Right ventricle myocardium inferior (tissue), 1 donor: ENCODE results near the gene MYLK4. TPM values are rescaled to one million over a fixed set of nuclear protein-coding genes. Genes with fewer than 3 reads are reported as not detected.

ENCODE experiments used
- ATAC-seq: fragments of 200-7000 bp; cut with Tn5 transposase; one replicate; pipeline ENCODE4 v1.9.1; 2020; ENCODE audit warnings: mild to moderate bottlenecking, moderate library complexity
- DNase-seq: peaks from one replicate; pipeline ENCODE4 v3.0.0; 2021; ENCODE audit errors: missing footprints
- intact Hi-C: fragments of 100-400 bp; cut with DNase I; formaldehyde crosslinking; loops from one replicate; pipeline ENCODE4 v1.11.0; 2022
- total RNA-seq: library from RNA; stranded (reverse); fragmentation: NEBNext Ultra II Directional; extraction: Animal tissue kit (Norgen Biotek cat#: 25700); gene quantifications from one replicate; pipeline ENCODE4 v1.2.1, GENCODE V29; 2021
- donor health status: DM: no; HTN: yes; CAD: no; lungs with severe emphysema.

MYLK4 gene
- total RNA-seq, 1 donor from 2014 or later, result 2.0 TPM

- peak; percentile 83 for ATAC-seq
- DNase-seq, result peak; percentile 78
- intact Hi-C loops, result loop anchor here (10.0 kb wide), 1 partner anchor 1149 kb away; no protein-coding TSS in a partner anchor
Measured at GRCh38 chr6:2744209-2744771, 6.4 kb downstream of the MYLK4 start.

- DNase-seq (peak; percentile 42), ATAC-seq (peak; percentile 53)
- intact Hi-C loops, result loop anchor here (10.0 kb wide), 1 partner anchor 1149 kb away; no protein-coding TSS in a partner anchor
Measured at GRCh38 chr6:2743280-2744208, 7.2 kb downstream of the MYLK4 start.

DNA sequence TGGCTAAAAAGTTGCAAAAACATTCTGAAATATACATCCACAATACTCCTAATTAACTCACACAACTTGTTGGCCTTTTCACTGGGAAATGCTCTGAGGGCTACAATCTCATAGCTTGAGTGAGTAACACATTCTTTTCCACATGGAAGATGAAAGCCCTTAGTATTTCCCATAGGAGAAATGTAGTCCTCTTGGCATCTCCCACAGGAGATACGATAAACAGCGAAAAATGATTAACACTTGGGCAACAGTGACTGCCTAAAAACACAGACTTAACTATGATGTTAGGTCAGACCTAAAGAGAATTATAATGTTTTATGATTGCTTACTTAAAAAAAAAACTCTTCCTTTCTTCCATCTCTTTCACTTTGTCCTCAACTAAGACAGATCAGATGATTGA lies 9.0 kb downstream of the MYLK4 start:
- DNase-seq, result no peak
- intact Hi-C loops, result loop anchor here (10.0 kb wide), 1 partner anchor 1147 kb away; no protein-coding TSS in a partner anchor

GRCh38 chr6:2740581-2740980 lies 10.1 kb downstream of the MYLK4 start:
- no peak for ATAC-seq
- no peak for DNase-seq
- intact Hi-C loops, result loop anchor here (10.0 kb wide), 1 partner anchor 1146 kb away; no protein-coding TSS in a partner anchor

More for the DNA sequence above, 9.0 kb downstream of the MYLK4 start:
- ATAC-seq, result no peak

DNA sequence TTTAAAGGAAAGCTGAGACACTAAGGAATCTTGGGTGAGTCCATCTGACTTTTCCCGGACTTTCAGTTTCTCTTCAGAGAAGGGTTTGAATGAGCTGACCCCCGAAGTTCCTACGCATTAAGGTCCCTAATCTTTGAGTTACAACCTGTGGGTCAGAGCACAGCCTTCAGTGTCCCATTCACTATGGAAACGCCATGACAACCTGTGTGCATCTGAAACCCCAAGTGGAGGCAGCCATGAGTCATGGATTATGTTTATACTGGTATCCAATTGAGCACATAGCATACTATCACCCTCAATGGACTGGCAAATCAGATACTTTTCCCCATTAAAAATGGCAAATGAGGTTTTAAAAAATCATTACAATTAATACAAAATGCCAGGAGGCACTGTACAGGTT lies 11.4 kb downstream of the MYLK4 start:
- DNase-seq (no peak), ATAC-seq (no peak)
- intact Hi-C loops, result no loop called here

- DNase-seq (no peak), ATAC-seq (no peak)
- intact Hi-C loops, result no loop called here
Measured at GRCh38 chr6:2738373-2738979, 12.2 kb downstream of the MYLK4 start.

- no peak for ATAC-seq
- intact Hi-C loops, result no loop called here
- DNase-seq, result no peak
Measured at GRCh38 chr6:2737885-2738284, 12.8 kb downstream of the MYLK4 start.

- intact Hi-C loops, result no loop called here
- ATAC-seq, result no peak
Measured at GRCh38 chr6:2734488-2735166, 16.1 kb downstream of the MYLK4 start.

GRCh38 chr6:2733736-2734480 lies 16.8 kb downstream of the MYLK4 start:
- intact Hi-C loops, result no loop called here
- ATAC-seq, result peak; percentile 85
- DNase-seq, result peak; percentile 68

More at GRCh38 chr6:2734488-2735166, 16.1 kb downstream of the MYLK4 start:
- no peak for DNase-seq

- intact Hi-C loops, result no loop called here
- DNase-seq, result peak; percentile 89
- ATAC-seq, result peak; percentile 61
Measured at GRCh38 chr6:2733324-2733723, 17.4 kb downstream of the MYLK4 start.

- intact Hi-C loops, result no loop called here
- peak; percentile 78 for ATAC-seq
- no peak for DNase-seq
Measured at GRCh38 chr6:2732503-2733089, 18.1 kb downstream of the MYLK4 start.

DNA sequence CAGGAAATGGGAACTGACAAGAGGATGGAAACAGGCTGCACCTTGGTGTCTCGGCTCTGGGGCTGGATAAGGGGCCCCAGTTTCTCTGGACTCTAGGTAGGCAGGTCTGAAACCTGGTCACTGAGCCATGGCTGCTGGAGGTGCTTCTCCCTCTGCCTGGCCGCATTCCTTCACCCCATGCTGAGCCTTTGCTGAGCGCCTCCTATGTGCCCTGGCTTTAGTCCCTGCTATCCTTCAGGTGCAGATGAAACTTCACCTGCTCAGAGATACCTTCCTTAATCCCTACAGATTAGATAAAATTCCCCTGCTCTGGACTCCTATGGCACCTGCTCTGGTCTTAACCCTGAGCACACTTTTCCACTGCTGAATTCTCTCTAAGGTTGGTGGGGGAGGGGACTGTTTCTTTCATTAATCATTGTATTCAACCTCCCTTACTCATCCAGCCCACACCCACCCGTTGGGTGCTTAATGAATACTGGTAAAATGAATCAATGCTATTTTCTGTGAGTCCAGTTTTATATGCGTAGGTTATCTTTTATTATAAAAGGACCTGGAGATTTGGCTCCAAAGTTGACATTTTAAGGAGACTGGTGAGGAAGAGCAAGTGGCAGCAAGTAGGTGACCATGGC lies 19.3 kb downstream of the MYLK4 start:
- DNase-seq (no peak), ATAC-seq (no peak)
- intact Hi-C loops, result no loop called here

GRCh38 chr6:2730353-2731107 lies 20.2 kb downstream of the MYLK4 start:
- intact Hi-C loops, result no loop called here
- ATAC-seq (no peak), DNase-seq (no peak)

DNA sequence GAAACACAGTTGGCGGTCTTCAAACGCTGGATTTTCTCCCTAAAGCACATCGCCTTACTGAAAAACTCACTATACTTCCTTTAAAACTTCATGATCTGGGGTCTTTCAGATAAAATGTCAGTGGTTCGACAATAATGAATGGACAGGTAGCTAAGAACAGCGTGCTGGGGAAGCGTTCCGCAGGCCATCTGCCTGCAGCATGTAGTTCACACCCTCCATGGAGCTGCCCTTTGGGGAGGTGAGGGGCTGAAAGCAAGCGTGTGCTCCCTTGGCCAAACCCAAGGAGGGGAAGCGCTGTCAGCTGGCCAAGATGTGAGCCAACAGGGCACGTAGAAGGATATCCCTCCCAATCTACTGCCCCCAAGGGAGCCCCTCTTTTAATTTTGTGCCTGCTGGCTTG lies 20.8 kb downstream of the MYLK4 start:
- DNase-seq, result no peak
- no peak for ATAC-seq
- intact Hi-C loops, result no loop called here

DNA sequence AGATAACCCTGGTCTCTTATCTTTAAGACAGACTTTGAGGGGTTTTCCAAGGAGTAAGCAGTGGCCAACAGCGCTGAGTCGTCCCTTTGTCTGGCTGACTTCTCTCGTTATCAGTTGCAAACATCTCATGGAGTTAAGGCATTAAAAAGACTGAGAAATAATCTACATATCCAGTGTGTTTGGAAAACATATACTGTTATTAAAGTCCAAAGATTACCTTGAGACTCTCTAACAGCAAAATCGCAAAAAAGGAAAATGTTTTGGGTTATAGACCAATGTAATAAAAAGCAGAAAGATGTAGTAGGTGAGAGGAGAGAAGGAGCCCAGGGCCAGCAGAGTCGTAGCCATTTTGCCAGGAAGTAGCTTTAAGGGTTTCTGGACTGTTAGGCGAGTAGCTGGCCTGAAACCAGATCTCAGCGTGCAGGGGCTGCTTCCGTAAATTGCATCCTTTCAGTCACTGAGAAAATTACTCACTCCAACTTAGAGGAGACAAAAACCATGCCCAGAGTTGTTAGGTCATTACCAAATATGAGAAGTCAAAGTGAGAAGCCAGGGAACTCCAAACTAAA lies 24.6 kb downstream of the MYLK4 start:
- DNase-seq (no peak), ATAC-seq (no peak)
- intact Hi-C loops, result no loop called here

GRCh38 chr6:2725364-2725988 lies 25.2 kb downstream of the MYLK4 start:
- intact Hi-C loops, result no loop called here
- ATAC-seq (no peak), DNase-seq (no peak)
